HG02571 (cell line): Measurements from ENCODE around the gene SP4.
"Not testable (repeated sequence)": the region's sequence is repeated elsewhere in the genome, so short reads cannot be mapped to it uniquely, and the experiment has no call there.

ENCODE experiments used
- ATAC-seq: cut with Tn5 transposase; IDR thresholded peaks from one replicate; pipeline ENCODE4 v1.9.1; 2021; ENCODE audit warnings: mild to moderate bottlenecking, moderate library complexity; ENCODE audit not compliant: unreplicated experiment

The SP4 gene

DNA sequence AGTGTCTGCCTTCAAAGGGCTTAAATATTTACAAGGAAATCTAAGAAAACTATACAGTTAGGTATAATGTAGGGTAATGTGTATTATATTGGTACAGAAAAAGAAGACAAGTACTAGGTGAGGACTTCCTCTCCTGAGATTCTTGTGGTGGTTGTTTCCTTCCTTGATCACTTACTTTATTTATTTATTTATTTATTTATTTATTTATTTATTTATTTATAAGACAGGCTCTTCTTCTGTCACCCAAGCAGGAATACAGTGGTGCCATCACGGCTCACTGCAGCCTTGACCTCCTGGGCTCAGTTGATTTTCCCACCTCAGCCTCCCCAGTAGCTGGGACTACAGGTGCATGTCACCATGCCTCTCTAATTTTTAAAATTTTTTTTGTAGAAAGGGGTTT, 96.8 kb downstream of the SP4 start:
- no peak for ATAC-seq

DNA sequence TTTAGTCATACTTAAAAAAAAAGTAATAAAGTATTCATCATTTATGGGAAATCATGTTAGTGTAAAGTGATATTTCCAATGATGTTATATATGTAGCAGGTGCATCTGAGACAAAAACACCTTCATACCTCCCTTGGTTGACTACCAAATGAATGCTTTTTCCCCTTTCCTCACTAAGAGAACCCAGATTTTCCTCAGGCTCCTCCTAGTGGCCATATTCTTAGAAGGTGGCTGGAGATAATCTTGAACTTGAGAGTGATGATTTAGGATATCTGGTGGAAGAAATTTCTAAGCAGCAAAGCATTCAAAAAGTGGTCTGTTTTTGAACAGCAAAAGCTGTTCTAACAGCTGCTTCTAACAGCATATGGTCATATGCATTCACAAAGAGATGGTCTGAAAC, 98.1 kb downstream of the SP4 start:
- no peak for ATAC-seq

DNA sequence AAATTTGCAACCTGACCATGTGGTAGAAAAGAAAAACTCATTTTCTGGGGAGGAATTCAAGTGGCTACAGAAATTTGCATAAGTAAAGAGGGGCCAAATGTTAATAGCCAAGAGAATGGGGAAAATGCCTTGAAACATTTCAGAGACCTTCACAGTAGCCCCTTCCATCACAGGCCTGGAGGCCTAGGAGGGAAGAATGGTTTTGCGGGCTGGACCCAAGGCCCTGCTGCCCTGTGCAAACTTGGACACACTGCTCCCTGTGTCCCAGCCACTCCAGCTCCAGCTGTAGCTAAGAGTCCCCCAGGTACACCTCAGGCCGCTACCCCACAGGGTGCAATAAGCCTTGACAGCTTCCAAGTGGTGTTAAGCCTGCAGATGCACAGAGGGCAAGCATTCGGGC, 98.6 kb downstream of the SP4 start:
- no peak for ATAC-seq

DNA sequence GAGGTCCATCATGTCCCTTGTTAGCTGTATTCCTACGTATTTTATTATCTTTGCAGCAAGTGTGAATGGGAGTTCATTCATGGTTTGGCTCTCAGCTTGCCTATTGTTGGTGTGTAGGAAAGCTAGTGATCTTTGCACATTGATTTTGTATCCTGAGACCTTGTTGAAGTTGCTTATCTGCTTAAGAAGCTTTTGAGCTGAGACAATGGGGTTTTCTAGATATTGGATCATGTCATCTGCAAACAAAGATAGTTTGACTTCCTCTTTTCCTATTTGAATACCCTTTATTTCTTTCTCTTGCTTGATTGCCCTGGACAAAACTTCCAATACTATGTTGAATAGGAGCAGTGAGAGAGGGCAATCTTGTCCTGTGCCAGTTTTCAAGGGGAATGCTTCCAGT, 104.6 kb downstream of the SP4 start:
- ATAC-seq = not testable (repeated sequence)

DNA sequence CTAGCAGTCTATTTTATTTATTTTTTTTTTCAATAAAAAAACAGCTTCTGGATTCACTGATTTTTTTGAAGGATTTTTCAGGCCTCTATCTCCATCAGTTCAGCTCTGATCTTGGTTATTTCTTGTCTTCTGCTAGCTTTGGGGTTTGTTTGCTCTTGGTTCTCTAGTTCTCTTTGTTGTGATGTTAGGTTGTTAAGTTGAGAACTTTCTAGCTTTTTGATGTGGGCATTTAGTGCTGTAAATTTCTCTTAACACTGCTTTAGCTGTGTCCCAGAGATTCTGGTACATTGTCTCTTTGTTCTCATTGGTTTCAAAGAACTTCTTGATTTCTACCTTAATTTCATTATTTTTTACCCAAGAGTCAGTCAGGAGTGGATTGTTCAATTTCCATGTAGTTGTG, 105.8 kb downstream of the SP4 start:
- ATAC-seq = not testable (repeated sequence)

DNA sequence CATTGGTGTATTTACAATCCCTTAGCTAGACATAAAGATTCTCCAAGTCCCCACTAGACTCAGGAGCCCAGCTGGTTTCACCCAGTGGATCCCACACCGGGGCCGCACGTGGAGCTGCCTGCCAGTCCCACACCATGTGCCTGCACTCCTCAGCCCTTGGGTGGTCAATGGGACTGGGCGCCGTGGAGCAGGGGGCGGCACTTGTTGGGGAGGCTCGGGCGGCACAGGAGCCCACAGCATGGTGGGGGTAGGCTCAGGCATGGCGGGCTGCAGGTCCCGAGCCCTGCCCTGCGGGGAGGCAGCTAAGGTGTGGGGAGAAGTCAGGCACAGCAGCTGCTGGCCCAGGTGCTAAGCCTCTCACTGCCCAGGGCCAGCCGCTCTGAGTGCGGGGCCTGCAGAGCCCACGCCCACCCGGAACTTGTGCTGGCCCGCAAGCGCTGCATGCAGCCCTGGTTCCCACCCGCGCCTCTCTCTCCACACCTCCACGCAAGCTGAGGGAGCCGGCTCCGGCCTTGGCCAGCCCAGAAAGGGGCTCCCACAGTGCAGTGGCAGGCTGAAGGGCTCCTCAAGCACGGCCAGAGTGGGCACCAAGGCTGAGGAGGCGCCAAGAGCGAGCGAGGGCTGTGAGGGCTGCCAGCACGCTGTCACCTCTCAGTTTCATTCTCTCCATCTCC, 108.7 kb downstream of the SP4 start:
- ATAC-seq = not testable (repeated sequence)

DNA sequence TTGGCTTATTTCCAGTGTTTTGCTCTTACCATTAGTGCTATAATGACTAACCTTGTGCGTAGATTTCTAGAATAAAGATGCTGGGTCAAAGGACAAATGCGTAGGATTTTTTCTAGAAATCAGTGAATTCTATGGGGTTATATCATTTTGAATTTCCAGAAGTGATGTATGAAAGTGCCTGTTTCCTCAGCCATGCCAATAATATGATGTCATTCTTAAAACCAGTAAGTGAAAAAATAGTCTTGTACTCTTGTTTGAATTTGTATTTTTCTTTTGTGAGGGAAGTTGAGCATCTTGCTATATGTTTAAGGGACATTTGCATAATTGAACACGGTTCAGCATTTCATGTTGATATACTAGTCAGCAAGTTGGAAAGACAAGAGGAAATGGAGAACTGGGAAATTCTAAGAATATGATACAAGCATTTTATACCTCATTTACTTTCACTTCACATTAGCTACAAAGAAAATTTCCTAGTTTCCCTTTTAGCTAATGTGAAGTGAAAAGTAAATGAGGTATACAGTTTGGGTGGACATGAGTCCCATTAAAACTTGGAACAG, 111.1 kb downstream of the SP4 start:
- no peak for ATAC-seq

DNA sequence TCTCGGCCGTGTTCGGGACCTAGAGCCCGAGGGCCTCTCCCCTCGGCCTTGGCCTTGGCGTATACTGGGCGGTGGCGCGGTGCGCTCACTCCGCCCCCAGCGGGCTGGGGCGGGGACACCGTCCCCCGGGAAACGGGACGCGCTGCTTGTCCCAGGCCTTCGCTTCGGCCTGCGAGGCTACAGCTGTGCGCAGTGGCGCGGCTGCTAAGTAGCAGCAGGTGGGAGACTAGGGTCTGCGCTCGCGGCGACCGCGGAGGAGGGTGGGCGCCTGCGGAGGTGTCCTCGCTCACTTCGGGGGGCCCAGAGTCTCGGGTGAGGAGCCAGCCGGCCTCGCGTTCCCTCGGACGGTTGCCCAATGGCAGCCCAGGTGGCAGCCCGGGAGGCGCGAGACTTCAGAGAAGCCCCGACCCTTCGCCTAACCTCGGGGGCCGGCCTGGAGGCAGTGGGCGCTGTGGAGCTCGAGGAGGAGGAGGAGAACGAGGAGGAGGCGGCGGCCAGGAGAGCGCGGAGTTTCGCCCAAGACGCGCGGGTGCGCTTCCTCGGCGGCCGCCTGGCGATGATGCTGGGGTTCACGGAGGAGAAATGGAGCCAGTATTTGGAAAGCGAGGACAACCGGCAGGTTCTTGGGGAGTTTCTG, 115.1 kb downstream of the SP4 start, which contains the start of gene DNAH11:
Gene DNAH11, plus strand, starts transcription at position 149 of the 637 bp plus-strand sequence. Its CDS starts 207 bp downstream, at position 356.
- ATAC-seq = no peak

DNA sequence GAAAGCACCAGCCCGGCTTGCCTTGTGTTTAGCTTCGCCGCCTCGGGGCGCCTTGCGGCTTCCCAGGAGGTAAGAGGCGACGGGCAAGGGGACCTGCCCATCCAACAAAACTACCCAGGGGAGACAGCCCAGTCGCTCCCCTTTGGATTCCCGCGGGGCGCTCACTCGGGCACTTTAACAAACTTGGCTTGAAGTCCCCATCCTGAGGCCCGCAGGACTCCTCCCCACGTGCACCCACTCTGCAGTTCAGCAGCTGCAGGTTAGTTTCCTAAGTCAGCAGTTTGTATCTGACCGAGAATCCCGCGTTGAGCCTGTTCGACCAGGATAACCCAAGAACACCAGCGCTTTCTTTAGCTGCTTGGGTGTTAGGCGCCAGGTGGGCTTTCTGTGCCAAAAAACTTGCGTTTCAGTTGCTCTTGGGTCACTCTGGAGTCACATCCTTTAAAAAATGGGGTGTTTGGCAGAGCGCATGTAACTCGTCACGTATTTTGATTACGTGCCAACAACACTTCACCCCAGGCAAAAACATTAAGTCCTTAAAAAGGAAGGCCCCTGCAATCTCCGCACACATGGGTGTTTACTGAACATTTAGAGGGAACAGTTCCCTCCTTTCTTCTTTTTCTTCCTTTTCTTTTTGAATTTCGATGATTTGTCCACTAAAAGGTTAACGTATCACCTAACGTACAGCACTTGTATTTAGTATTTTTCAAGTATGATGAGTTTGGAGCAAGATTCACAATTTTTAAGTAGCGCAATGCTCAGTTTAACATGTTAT, 115.8 kb downstream of the SP4 start:
- no peak for ATAC-seq

DNA sequence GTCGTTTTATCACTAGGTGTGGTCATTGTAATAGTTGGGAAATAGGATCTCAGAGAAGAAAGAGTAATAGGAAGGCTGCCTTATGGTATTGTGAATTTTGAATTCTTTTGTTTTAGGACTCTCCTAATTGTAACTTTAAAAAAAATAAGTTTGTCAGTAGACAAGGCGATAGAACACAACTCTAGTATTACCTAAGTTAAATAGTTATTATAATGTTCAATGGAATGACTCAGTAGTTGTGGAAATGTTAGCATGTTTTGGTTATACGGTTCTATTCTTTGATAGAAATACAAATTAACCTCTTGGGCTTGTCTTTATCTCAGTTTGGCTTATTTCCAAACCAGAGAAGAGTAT, 116.4 kb downstream of the SP4 start:
- no peak for ATAC-seq

DNA sequence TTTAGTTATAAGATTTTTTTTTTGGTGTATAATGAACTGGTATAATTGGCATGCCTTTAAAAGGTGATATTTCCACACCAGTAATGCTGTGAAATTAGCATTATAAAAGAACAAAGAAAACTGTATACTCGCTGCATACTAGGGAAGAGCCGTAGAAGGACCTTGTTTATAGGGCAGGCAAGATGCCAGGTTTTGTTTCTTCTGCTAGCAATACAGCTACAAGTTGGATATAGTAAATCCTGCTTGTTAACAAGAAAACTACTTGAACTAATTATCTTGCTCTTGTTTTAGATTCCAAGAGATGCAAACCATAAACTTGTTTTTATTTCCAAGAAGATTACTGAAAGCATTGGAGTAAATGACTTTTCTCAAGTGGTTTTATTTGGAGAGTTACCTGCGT, 116.8 kb downstream of the SP4 start:
- ATAC-seq = no peak

DNA sequence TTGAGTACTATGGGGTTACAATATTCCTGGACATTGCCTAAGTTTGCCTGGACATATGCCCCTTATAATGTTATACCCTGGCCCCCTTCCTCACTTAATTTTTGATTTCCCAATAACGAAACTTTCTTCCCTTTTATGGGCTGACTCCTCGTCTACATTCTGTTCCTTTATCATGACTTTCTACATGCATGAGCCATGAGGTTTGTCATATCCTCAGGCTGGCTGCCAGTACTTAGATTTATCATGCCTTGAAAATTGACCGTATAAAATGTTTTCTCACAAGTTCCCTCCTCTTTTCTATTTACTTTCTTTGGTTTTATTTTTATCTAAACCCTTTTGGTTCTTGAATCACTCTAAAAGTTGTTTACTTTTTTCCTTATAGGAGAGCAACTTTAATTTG, 119.6 kb downstream of the SP4 start:
- no peak for ATAC-seq

DNA sequence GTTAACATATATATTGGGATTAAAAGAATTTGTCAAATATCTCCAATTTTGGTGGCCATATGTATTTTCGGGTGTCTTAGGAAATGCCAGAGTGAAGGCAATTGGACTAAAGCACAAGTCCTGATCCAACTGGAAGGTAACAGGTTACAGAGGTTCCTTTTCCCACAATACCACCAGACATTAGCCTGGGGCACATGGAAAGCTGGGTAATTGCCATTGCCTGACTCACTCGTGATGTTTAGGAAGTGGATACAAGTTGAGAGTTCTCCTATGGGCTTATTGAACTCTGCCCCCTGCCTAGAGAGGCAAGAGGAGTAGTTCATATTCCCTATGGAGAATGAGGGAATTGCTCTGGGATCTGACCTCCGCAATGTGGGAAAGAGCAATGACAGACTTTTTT, 120.6 kb downstream of the SP4 start:
- ATAC-seq = no peak

DNA sequence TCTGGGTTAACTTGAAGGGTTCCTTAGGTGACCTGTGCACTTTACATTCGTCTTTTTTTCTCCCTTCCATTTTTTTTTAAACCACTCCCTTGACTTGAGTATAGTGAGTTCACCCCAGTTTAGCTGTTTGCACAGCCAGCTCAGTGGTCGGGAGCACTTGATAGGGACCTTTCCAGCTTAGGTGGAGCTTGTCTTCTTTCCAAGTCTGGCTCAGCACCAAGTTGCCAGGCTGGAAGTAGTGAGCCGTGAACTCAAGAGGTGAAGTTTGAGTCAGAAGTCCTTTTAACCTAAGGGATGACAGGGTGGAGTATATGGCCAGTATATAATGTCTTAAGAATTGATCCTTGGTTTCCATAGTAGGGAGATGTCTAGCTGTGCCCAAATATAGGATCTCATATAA, 122.2 kb downstream of the SP4 start:
- no peak for ATAC-seq

DNA sequence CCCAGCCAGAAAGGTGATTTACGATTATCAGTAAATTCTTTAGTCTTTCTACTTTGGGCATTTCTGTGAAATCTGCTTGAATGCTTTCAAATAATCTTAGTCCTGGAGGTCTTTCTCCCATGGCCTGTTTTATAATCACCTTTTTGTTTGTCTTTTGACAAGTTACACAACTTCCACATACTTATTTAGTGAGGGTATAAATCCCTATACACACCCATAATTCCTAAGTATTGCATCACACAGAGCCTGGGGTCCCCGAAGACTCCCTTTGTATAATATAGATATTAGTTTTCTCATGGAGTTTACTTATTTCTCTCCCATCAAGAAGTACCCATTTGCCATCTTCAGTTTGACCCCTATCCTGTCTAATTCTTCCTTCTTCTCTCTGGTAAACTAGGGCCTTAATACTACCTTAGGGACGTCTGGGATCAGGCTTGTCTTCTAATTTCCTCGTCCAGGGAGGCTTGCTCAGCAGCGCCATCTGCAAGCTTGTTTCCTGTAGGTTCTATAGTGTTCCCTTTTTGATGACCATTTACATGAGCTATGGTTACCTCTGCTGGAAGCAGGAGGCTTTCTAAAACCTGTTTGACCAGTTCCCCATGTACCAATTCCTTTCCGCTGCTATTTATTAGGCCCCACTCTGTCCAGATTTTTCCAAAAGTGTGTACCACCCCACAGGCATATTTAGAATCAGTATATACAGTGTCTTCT, 123.1 kb downstream of the SP4 start:
- no peak for ATAC-seq

DNA sequence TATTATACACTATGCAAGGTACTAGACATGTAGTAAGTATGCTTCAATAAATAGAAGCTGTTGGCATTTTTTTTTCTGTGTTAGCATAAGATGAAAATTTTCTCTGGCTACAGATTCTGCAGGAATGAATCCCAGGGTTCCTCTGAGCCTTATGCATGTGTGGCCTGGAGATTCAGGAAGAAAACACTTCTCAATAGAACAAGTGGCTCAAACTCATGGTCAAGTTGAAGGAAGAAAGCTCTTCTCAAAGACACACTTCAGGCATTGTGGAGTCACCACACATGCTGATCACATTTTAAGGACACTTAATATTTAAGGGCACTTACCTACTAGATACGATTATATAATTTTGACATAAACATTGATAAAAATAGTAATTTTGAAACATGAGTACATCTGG, 134.5 kb downstream of the SP4 start:
- no peak for ATAC-seq
